Mesothelial cell of epicardium (in vitro differentiated cells): ENCODE measurements around the gene ZNF574. TPM values are rescaled to one million over a fixed set of nuclear protein-coding genes. Genes with fewer than 3 reads are reported as not detected.

Source experiments
- DNase-seq, 2 experiments: peaks; one replicate each; pipeline ENCODE4 v3.0.0; 2021; ENCODE audit warnings: low spot score in 2 of 2; ENCODE audit not compliant: unreplicated experiment in 2 of 2
- H3K27ac Mint-ChIP-seq: 2 replicates; pipeline ENCODE4 v1.8.0; 2021; ENCODE audit warnings: mixed read lengths
- H3K27me3 Mint-ChIP-seq: 2 replicates; pipeline ENCODE4 v1.8.0; 2021; ENCODE audit warnings: low read depth, mixed read lengths
- H3K36me3 Mint-ChIP-seq: 2 replicates; pipeline ENCODE4 v1.8.0; 2021; ENCODE audit warnings: mixed read lengths
- H3K4me1 Mint-ChIP-seq: 2 replicates; pipeline ENCODE4 v1.8.0; 2021; ENCODE audit warnings: mixed read lengths
- H3K4me3 Mint-ChIP-seq: 2 replicates; pipeline ENCODE4 v1.8.0; 2021; ENCODE audit warnings: mild to moderate bottlenecking, moderate library complexity, mixed read lengths
- H3K9me3 Mint-ChIP-seq: 2 replicates; pipeline ENCODE4 v1.8.0; 2021; ENCODE audit warnings: mixed read lengths
- CTCF ChIP-seq: fragments of 200-600 bp; sonication (generic); IDR thresholded peaks from one replicate; pipeline ENCODE4 v1.5.0; 2021; ENCODE audit warnings: antibody characterized with exemption; ENCODE audit not compliant: unreplicated experiment
- total RNA-seq: library from RNA; stranded (reverse); gene quantifications from 3 replicates; pipeline ENCODE4 v1.2.1, GENCODE V29; 2021

ZNF574 gene
- total RNA-seq, 1 donor from 2014 or later, result 21.3 TPM

GRCh38 chr19:42086188-42086736 lies 10.3 kb downstream of the ZNF574 start:
- Mint-ChIP-seq H3K27me3 (peaks cover 3% of the 10 kb centered on the region), H3K36me3 (peaks cover 16% of the 10 kb centered on the region), H3K27ac (no peak overlapping the region), H3K9me3 (no peaks in the 10 kb centered on the region), H3K4me3 (no peak overlapping the region), H3K4me1 (peaks cover 2% of the 10 kb centered on the region)
- no peak for DNase-seq
- TF ChIP-seq CTCF, result no peak

GRCh38 chr19:42086770-42087550 lies 11.0 kb downstream of the ZNF574 start:
- H3K4me3 Mint-ChIP-seq, result no peak overlapping the region
- H3K4me1 Mint-ChIP-seq, result peaks cover 2% of the 10 kb centered on the region

GRCh38 chr19:42088471-42089190 lies 12.7 kb downstream of the ZNF574 start:
- Mint-ChIP-seq H3K27ac (no peak overlapping the region), H3K4me1 (peaks cover 2% of the 10 kb centered on the region), H3K27me3 (peaks cover 3% of the 10 kb centered on the region), H3K9me3 (no peaks in the 10 kb centered on the region), H3K4me3 (no peak overlapping the region), H3K36me3 (peaks cover 7% of the 10 kb centered on the region)
- no peak for TF ChIP-seq CTCF
- no peak for DNase-seq

More at GRCh38 chr19:42086770-42087550, 11.0 kb downstream of the ZNF574 start:
- Mint-ChIP-seq H3K27ac (no peak overlapping the region), H3K9me3 (no peaks in the 10 kb centered on the region), H3K36me3 (peaks cover 9% of the 10 kb centered on the region), H3K27me3 (peaks cover 3% of the 10 kb centered on the region)
- no peak for TF ChIP-seq CTCF
- DNase-seq, result no peak

DNA sequence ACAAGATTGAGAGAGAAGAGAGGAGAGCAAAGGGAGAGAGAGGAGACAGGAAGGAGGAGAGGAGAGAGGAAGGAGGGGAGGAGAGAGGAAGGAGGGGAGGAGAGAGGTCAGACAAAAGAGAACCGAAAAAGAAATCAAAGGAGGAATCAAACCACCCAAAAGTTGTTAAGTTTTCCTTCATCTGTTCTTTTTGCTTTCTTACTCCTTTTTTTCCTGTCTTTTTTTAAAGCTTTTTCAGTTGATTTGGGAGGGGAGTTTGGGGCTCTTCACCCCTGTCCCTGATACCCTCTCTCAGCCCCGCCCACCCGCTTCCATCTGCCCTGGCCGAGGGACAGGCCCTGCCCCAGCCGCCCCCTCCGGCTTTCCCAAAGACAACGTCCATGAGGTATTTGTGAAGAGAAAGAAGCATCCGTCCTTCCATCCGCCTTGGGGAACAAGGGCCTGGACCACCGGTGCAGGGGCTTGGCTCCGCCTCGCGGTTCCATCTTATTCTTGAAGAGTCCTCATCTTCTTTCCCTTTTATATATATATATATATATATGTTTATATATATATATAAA lies 13.3 kb downstream of the ZNF574 start:
- no peak overlapping the region for H3K27ac Mint-ChIP-seq
- peaks cover 2% of the 10 kb centered on the region for H3K4me1 Mint-ChIP-seq
- no peak for DNase-seq
- H3K9me3 Mint-ChIP-seq, result no peaks in the 10 kb centered on the region
- H3K27me3 Mint-ChIP-seq, result peaks cover 8% of the 10 kb centered on the region
- peaks cover 4% of the 10 kb centered on the region for H3K36me3 Mint-ChIP-seq
- no peak overlapping the region for H3K4me3 Mint-ChIP-seq
- TF ChIP-seq CTCF, result no peak

DNA sequence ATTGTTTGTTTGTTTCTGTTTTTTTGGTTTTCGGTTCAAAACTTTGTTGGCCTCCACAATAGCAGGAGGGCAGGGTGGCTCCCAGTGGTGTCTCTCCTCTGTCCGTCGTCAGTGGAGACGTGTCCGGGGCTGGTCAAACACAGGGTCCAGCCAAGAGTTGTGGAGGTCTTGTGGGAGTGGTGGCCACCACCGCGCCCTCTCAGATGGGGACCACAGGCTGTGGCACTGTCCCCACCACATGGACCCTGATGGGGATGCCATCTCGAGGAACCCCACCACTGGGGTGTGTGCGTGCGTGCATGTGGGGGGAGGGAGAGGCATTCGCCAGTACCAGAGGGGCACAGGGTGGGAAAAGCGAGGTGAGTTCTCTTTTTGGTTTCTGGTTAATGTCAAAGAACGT lies 13.8 kb downstream of the ZNF574 start:
- no peak overlapping the region for H3K27ac Mint-ChIP-seq
- no peaks in the 10 kb centered on the region for H3K9me3 Mint-ChIP-seq
- no peak overlapping the region for H3K4me3 Mint-ChIP-seq
- H3K36me3 Mint-ChIP-seq, result peaks cover 4% of the 10 kb centered on the region
- no peak for TF ChIP-seq CTCF
- H3K27me3 Mint-ChIP-seq, result peaks cover 13% of the 10 kb centered on the region
- peaks cover 2% of the 10 kb centered on the region for H3K4me1 Mint-ChIP-seq
- DNase-seq, result no peak
